Activated T-helper 1 cell treated with anti-CD3 and anti-CD28 coated beads, Interleukin-12 subunit alpha, Interleukin-12 subunit beta, Interleukin-2, Interleukin-4 antibody, amounts not matched to agents 30 ng/mL and 10 ng/mL and 1 ng/mL, durations not matched to agents 14 hours and 24 hours and 36 hours (primary cell): ENCODE measurements around the gene MT3. TPM values are rescaled to one million over a fixed set of nuclear protein-coding genes. Genes with fewer than 3 reads are reported as not detected.

Experiments used
- DNase-seq: peaks from one replicate; pipeline ENCODE4 v3.0.0; 2021; ENCODE audit warnings: low spot score
- H3K27ac Mint-ChIP-seq: one replicate; pipeline ENCODE4 v1.8.0; 2021; ENCODE audit warnings: mild to moderate bottlenecking, mixed read lengths
- H3K27me3 Mint-ChIP-seq: one replicate; pipeline ENCODE4 v1.8.0; 2022; ENCODE audit warnings: mild to moderate bottlenecking, moderate library complexity, mixed read lengths; ENCODE audit not compliant: insufficient read depth
- H3K36me3 Mint-ChIP-seq: one replicate; pipeline ENCODE4 v1.8.0; 2021; ENCODE audit warnings: low read depth, mixed read lengths
- H3K4me1 Mint-ChIP-seq: one replicate; pipeline ENCODE4 v1.8.0; 2021; ENCODE audit warnings: low read depth, mixed read lengths
- H3K4me3 Mint-ChIP-seq: one replicate; pipeline ENCODE4 v1.8.0; 2021; ENCODE audit warnings: mild to moderate bottlenecking, moderate library complexity, mixed read lengths
- H3K9me3 Mint-ChIP-seq: one replicate; pipeline ENCODE4 v1.8.0; 2021; ENCODE audit warnings: mixed read lengths
- intact Hi-C: fragments of 100-400 bp; cut with micrococcal nuclease; formaldehyde crosslinking; loops from one replicate; pipeline ENCODE4 v1.15.1; 2024
- total RNA-seq: library from RNA; stranded (reverse); gene quantifications from 2 replicates; pipeline ENCODE4 v1.2.3, GENCODE V29; 2022

Gene MT3
- total RNA-seq, 1 donor from 2014 or later = 1.9 TPM

DNA sequence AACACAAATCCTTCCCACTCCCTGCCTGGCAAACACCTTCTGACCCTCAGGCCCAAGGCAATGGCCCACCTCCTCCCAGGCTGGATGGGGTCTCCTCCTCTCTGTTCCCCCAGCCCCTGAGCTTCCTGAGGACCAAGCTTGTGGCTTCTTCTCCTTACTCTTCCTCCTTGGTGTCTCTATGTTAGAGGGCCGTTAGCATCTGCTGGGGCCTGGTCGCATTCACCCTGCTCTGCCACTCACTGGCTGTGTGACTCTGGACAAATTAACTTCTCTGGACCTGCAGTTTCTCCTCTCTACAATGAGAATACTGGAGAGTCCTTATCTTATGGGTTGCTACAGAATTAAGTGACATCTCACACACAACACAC lies 18.3 kb downstream of the MT3 start:
- no peak for DNase-seq
- intact Hi-C loops = loop anchor here (1.0 to 5.0 kb wide), 11 partner anchors 18 to 407 kb away; partner anchors contain the start of genes HERPUD1, MT1E, MT1F and MT1X
- Mint-ChIP-seq H3K4me3 (peak overlapping the region; percentile 78), H3K4me1 (peaks cover 55% of the 10 kb centered on the region), H3K36me3 (peaks cover 3% of the 10 kb centered on the region), H3K27me3 (no peaks in the 10 kb centered on the region), H3K27ac (peak overlapping the region; percentile 88), H3K9me3 (no peaks in the 10 kb centered on the region)

DNA sequence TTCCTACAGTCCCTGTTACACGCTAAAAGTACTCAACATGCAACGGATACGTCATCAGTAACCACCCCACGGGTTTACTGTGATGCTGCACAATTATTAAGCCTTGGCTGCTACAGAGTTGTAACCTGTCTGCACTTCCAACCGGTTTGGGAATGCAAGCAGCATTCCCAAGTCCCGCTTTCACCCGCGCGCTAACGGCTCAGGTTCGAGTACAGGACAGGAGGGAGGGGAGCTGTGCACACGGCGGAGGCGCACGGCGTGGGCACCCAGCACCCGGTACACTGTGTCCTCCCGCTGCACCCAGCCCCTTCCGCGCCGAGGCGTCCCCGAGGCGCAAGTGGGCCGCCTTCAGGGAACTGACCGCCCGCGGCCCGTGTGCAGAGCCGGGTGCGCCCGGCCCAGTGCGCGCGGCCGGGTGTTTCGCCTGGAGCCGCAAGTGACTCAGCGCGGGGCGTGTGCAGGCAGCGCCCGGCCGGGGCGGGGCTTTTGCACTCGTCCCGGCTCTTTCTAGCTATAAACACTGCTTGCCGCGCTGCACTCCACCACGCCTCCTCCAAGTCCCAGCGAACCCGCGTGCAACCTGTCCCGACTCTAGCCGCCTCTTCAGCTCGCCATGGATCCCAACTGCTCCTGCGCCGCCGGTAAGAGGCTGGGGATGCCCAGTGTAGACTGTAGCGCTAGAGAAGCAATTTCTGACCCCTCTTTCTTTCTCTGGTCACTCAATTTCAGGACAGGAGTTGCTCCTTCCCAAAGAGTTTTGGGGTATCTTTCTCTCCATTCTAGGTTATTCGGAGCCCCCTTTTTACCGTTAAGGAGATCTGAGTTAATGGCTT lies 18.9 kb downstream of the MT3 start, which contains the start of gene MT2A:
Gene MT2A, plus strand, starts transcription at position 542 of the 833 bp plus-strand sequence. Its CDS starts 72 bp downstream, at position 614.
- H3K9me3 Mint-ChIP-seq = no peaks in the 10 kb centered on the region
- H3K27me3 Mint-ChIP-seq = no peaks in the 10 kb centered on the region
- H3K27ac Mint-ChIP-seq = peak within 1 kb of the TSS; percentile 98
- peak within 1 kb of the TSS; percentile 97 for H3K4me3 Mint-ChIP-seq
- peaks cover 58% of the 10 kb centered on the region for H3K4me1 Mint-ChIP-seq
- DNase-seq = peak; percentile 89
- peaks cover 3% of the 10 kb centered on the region for H3K36me3 Mint-ChIP-seq
- intact Hi-C loops = loop anchor here (1.0 to 5.0 kb wide), 11 partner anchors 17 to 406 kb away; partner anchors contain the start of genes HERPUD1, MT1E, MT1F and MT1X

DNA sequence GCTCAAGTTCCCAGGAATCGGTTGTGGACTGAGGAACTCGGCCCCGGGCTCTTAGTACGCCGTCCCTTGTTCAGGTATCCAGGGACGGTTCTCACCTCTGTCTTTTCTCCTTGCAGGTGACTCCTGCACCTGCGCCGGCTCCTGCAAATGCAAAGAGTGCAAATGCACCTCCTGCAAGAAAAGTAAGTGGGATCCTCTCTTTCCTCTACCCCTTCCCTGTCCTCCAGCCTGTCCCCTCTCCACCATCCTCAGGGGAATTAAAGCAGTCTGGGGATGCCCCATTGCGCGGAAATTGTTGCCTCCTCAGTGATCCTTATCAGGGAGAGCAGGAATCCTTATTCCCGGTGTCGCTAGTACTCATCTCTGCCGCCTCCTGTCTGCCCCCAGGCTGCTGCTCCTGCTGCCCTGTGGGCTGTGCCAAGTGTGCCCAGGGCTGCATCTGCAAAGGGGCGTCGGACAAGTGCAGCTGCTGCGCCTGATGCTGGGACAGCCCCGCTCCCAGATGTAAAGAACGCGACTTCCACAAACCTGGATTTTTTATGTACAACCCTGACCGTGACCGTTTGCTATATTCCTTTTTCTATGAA lies 19.6 kb downstream of the MT3 start:
- intact Hi-C loops = loop anchor here (1.0 to 5.0 kb wide), 12 partner anchors 8 to 405 kb away; partner anchors contain the start of genes HERPUD1, MT1E, MT1F and MT1X
- no peak for DNase-seq
- Mint-ChIP-seq H3K27me3 (no peaks in the 10 kb centered on the region), H3K36me3 (peaks cover 3% of the 10 kb centered on the region), H3K27ac (peak overlapping the region; percentile 98), H3K4me1 (peaks cover 61% of the 10 kb centered on the region), H3K4me3 (peak overlapping the region; percentile 97), H3K9me3 (no peaks in the 10 kb centered on the region)

DNA sequence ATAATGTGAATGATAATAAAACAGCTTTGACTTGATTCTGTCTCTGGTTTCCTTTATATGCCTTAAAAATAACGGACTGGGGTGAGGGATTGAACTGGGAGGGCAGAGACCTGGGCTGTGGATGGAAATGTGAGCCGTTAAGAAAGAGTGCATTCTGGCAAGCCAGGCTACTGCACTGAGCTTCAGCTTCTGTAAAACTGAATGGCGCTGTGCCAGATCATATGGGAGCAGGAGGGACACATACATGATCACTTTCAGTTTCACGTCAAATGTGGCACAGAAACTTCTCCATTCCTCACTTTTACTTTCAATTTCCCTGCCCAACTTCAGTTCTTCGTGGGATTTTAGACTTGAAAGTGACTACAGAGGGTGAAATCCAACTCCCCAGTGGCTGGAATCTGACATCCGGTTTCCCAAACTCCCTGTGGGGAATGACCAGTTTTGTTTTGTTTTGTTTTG lies 20.2 kb downstream of the MT3 start:
- DNase-seq = peak; percentile 63
- Mint-ChIP-seq H3K27ac (peak overlapping the region; percentile 98), H3K27me3 (no peaks in the 10 kb centered on the region), H3K4me3 (peak overlapping the region; percentile 97), H3K9me3 (no peaks in the 10 kb centered on the region), H3K4me1 (peaks cover 66% of the 10 kb centered on the region), H3K36me3 (peaks cover 3% of the 10 kb centered on the region)
- intact Hi-C loops = loop anchor here (1.0 to 5.0 kb wide), 3 partner anchors 8 to 323 kb away; partner anchors contain the start of gene HERPUD1

DNA sequence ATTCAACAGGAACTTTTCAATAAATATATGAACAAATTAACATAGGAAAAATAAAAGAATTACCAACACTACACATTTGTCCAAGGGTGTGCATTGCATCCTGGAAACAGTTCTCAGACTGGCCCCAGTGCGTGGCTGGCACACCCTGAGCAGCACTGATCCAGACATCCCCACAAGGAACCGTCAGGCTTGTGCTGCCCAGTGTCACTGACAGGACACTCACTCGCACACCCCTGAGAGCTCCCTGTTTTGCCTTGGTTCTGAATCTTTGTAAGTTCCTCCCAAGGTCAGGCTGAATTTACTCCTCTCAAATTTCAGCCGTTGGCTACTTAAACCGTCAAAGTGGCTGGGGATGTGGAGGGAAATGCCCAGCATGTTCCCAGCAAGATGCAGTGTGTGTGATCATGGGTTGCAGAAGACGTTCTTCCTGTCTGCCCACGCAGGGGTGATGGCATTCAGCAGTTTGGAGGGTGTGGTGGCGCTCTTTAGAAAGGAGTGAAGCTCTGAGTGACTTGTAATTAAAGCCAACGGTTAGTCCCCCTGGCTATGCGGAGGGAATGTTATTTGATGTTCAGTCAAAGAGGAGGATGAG lies 20.8 kb downstream of the MT3 start:
- H3K4me1 Mint-ChIP-seq = peaks cover 73% of the 10 kb centered on the region
- H3K27me3 Mint-ChIP-seq = no peaks in the 10 kb centered on the region
- H3K9me3 Mint-ChIP-seq = no peaks in the 10 kb centered on the region
- intact Hi-C loops = loop anchor here (5.0 to 10.0 kb wide), 3 partner anchors 435 to 1002 kb away; no protein-coding TSS in a partner anchor
- H3K4me3 Mint-ChIP-seq = peak overlapping the region; percentile 97
- peak; percentile 60 for DNase-seq
- H3K27ac Mint-ChIP-seq = peak overlapping the region; percentile 98
- H3K36me3 Mint-ChIP-seq = peaks cover 3% of the 10 kb centered on the region

DNA sequence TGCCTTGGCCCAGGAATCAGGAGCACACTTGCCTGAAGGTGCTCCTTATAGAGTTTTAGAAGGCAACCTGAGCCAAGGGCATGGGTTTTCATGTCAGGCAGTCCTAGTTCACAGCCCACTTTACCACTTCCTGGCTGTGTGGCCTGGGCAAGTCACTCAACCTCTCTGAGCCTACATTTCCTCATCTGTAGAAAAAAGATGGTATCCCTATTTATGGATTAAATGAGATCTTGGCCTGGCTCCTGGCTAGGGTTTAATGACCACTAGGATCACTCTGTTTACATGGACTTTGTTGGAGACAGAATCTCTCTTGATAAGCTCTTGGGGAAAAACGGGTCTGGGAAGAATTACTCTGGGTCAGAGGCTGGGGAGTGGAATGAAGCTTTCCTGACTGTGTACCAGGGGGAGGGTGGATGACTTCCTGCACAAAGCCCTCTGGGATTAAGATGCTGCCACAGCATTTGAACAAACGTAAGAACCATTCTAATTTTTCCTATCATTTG lies 21.3 kb downstream of the MT3 start:
- Mint-ChIP-seq H3K27ac (peak overlapping the region; percentile 98), H3K4me3 (peak overlapping the region; percentile 97), H3K9me3 (no peaks in the 10 kb centered on the region), H3K27me3 (no peaks in the 10 kb centered on the region), H3K4me1 (peaks cover 78% of the 10 kb centered on the region), H3K36me3 (peaks cover 3% of the 10 kb centered on the region)
- intact Hi-C loops = loop anchor here (5.0 to 10.0 kb wide), 3 partner anchors 434 to 1002 kb away; no protein-coding TSS in a partner anchor
- DNase-seq = no peak

DNA sequence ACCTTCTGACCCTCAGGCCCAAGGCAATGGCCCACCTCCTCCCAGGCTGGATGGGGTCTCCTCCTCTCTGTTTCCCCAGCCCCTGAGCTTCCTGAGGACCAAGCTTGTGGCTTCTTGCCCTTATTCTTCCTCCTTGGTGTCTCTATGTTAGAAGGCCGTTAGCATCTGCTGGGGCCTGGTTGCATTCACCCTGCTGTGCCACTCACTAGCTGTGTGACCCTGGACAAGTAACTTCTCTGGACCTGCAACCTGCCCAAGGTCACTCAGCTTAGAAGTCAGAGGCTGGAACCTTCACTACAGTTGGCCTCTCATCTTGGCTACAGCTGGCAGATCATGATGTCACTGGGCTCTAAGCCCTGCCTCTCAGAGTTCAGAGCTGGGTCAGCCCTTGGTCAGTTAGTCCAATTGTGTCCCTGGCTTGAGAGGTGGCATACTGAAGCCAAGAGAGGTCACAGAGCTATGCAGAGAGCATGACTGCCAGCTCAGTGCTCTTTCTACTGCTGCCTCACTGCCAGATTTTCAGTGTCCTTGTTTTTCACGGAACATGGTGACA lies 22.0 kb downstream of the MT3 start:
- H3K27me3 Mint-ChIP-seq = no peaks in the 10 kb centered on the region

DNA sequence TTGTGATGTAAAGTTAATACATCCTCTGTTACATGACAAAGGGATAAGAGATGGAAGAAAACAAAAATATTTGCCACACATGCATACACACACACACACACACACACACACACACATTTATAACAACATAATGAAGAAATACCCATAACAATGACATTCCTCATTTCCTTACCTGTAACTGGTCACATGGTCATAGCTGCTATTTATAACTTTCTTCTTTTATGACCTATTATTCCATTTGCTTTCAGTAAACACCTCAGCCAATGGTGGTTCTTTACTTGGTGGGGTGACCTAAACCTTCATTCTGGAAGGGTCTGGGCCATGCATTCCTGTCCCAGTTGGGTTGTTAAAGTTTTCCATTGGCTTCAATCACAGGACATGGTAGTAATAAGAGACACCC lies 24.4 kb downstream of the MT3 start:
- no peak overlapping the region for H3K4me3 Mint-ChIP-seq
- H3K36me3 Mint-ChIP-seq = peaks cover 3% of the 10 kb centered on the region
- intact Hi-C loops = loop anchor here (2.0 to 10.0 kb wide), 4 partner anchors 415 to 999 kb away; no protein-coding TSS in a partner anchor
- H3K27me3 Mint-ChIP-seq = no peaks in the 10 kb centered on the region
- H3K4me1 Mint-ChIP-seq = peaks cover 64% of the 10 kb centered on the region
- DNase-seq = no peak
- H3K9me3 Mint-ChIP-seq = no peaks in the 10 kb centered on the region
- H3K27ac Mint-ChIP-seq = peak overlapping the region; percentile 85

More for the DNA sequence above, 22.0 kb downstream of the MT3 start:
- Mint-ChIP-seq H3K4me1 (peaks cover 77% of the 10 kb centered on the region), H3K36me3 (peaks cover 3% of the 10 kb centered on the region), H3K4me3 (peak overlapping the region; percentile 97), H3K27ac (peak overlapping the region; percentile 98), H3K9me3 (no peaks in the 10 kb centered on the region)
- intact Hi-C loops = loop anchor here (5.0 to 10.0 kb wide), 3 partner anchors 433 to 1001 kb away; no protein-coding TSS in a partner anchor
- no peak for DNase-seq

DNA sequence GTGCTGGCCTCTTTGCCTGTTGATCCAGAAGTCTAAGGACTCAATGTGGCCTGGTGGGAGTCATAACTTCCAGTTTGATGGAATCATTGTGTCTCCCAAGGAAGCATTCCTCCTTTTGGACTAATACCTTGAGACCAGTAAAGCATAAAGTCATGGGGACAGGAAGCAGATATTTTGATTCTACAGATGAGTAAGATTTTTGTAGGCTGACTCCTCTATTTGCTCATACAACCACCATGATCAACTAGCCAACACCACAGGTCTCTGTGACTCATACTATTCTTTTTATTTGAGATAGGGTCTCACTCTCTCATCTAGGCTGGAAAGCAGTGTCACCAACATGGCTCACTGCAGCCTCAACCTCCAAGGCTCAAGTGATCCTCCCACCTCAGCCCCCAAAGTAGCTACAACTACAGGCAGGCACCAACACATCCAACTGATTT lies 25.2 kb downstream of the MT3 start:
- Mint-ChIP-seq H3K4me3 (peak overlapping the region; percentile 15), H3K36me3 (no peaks in the 10 kb centered on the region), H3K9me3 (no peaks in the 10 kb centered on the region), H3K4me1 (peaks cover 63% of the 10 kb centered on the region), H3K27ac (peak overlapping the region; percentile 85), H3K27me3 (peaks cover 5% of the 10 kb centered on the region)
- intact Hi-C loops = loop anchor here (2.0 to 10.0 kb wide), 4 partner anchors 416 to 998 kb away; no protein-coding TSS in a partner anchor
- no peak for DNase-seq

DNA sequence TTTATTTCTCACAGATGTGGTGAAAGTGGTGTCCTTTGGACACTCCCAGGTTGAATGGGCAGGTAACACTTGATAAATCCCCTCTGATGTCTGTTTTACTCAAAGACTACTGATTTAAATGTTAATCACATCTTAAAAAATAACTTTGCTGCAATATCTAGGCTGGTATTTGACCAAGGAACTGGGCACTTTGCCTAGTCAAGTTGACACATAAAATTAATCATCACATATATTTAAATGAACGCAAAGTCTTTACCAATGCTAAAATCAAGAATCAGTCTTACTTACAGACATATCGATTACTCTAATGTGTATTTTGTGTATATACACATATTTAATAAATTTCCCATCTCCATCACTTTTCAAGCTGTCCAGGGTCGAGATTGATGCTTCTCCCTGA lies 26.0 kb downstream of the MT3 start:
- intact Hi-C loops = loop anchor here (2.0 to 10.0 kb wide), 2 partner anchors 417 to 429 kb away; no protein-coding TSS in a partner anchor
- H3K4me1 Mint-ChIP-seq = peaks cover 57% of the 10 kb centered on the region
- H3K27ac Mint-ChIP-seq = peak overlapping the region; percentile 29
- H3K9me3 Mint-ChIP-seq = no peaks in the 10 kb centered on the region
- no peak overlapping the region for H3K4me3 Mint-ChIP-seq
- H3K36me3 Mint-ChIP-seq = no peaks in the 10 kb centered on the region
- H3K27me3 Mint-ChIP-seq = peaks cover 6% of the 10 kb centered on the region
- DNase-seq = no peak

DNA sequence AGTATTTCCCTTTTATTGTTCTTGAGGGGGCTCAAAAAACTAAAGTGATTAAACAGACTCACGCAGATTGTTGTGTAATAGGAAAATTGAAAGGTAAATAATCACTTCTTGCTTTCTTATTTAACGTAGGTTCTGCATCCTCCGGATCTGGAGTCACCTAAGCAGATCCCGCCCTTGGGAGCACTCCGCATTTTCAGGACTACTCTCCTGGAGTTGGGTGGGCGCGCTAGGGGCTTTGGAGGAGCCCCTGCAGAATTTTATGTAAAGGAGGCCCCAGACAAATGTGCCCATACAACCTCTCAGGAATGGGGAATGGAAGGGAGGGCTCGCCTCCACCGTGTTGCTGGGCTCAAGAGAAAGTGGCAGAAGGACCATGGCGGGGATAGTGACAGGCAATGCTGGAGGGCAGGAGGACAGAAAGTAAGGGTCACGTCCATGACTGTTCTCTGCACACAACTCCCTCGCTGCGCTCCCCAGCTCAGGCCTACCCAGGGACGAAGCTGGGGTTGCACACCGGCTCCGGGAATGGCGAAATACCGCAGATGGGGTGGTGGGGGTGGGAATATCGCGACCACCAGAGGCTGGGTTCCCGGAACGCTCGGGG lies 27.4 kb downstream of the MT3 start:
- Mint-ChIP-seq H3K36me3 (no peaks in the 10 kb centered on the region), H3K27ac (no peak overlapping the region), H3K4me1 (peaks cover 43% of the 10 kb centered on the region), H3K9me3 (no peaks in the 10 kb centered on the region), H3K4me3 (peak overlapping the region; percentile 82), H3K27me3 (peaks cover 6% of the 10 kb centered on the region)
- intact Hi-C loops = loop anchor here (1.0 to 10.0 kb wide), 3 partner anchors 7 to 428 kb away; partner anchors contain the start of gene MT1E
- DNase-seq = no peak
